ENCODE data around the gene ATP5F1A. TPM values are rescaled to one million over a fixed set of nuclear protein-coding genes. Genes with fewer than 3 reads are reported as not detected.

ATP5F1A gene
- total and polyA plus RNA-seq, 2 donors (not counting 3 experiments of a cell fraction or from before 2014, with no cell fraction given) = 405 to 585 TPM

DNA sequence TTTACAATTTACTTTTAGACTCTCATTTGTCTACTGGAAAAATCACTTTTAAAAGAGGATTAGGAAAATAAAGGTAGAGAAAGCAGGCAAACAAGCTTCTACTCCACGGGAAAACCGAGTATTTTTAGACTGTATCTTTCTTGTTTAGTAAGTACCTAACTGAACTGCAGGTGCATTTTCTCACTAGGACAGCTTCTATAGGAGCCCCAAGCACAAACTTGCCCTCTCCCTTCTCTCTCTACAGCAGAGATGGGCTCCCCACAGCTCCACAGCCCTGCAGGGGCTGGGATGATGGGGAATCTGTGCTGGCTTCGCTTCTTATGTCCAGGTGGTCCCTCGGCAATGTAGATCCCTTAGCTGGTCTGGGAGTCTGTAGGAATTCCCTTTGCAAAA is 42.3 kb downstream of the ATP5F1A start:
- no peak for TF ChIP-seq EZH2 (IDR thresholded peaks at IDR 0.05; ENCODE audit: borderline replicate concordance, low read depth, low read length, severe bottlenecking)
- TF ChIP-seq JUN (IDR thresholded peaks at IDR 0.05; ENCODE audit: borderline replicate concordance, insufficient read depth, insufficient read length, low read depth) = no peak
- no peak for TF ChIP-seq POLR2A (IDR thresholded peaks at IDR 0.05; ENCODE audit: low read depth, low read length)
- TF ChIP-seq MYC (IDR thresholded peaks at IDR 0.05; ENCODE audit: low read depth, low read length) = no peak
- TF ChIP-seq FOS (IDR thresholded peaks at IDR 0.05; ENCODE audit: borderline replicate concordance, insufficient read depth, low read length) = no peak
- TF ChIP-seq CTCF (IDR thresholded peaks at IDR 0.05; ENCODE audit: extremely low read depth in 1 of 2, insufficient read depth in 1 of 2, low read depth in 1 of 2, low read length in 2 of 2) = no peak
- TF ChIP-seq GATA2 (IDR thresholded peaks at IDR 0.05; ENCODE audit: insufficient read depth, insufficient read length, low read depth, low read length) = no peak
- TF ChIP-seq, protein P1, sequence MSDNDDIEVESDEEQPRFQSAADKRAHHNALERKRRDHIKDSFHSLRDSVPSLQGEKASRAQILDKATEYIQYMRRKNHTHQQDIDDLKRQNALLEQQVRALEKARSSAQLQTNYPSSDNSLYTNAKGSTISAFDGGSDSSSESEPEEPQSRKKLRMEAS (IDR thresholded peaks at IDR 0.05; ENCODE audit: insufficient read depth, insufficient read length) = no peak
- TF ChIP-seq POLR2AphosphoS5 (IDR thresholded peaks at IDR 0.05; ENCODE audit: insufficient read depth, low read depth, low read length) = no peak
- intact Hi-C loops (cut with micrococcal nuclease) = no loop called here
- CTCF ChIA-PET = interaction anchor here (1.0 to 1.2 kb wide), 2 partner anchors 9 to 18 kb away, joined by 4 to 5 read pairs; no protein-coding TSS in a partner anchor

More for the DNA sequence above, 42.3 kb downstream of the ATP5F1A start:
- FAIRE-seq (no peak), DNase-seq (ENCODE audit: low read depth, low spot score) (no peak)
- Histone ChIP-seq H3K4me2 (ENCODE audit: insufficient read depth, low read length) (no peak overlapping the region), H3K4me3 (replicated peaks in 1 of 3; ENCODE audit: insufficient read depth in 1 of 3, low read depth in 1 of 3, low read length in 3 of 3) (no peak overlapping the region), H2AFZ (ENCODE audit: low read depth, low read length) (no peak overlapping the region), H4K20me1 (replicated peaks; ENCODE audit: control insufficient read depth, extremely low read depth, insufficient read depth, low read length) (no peaks in the 10 kb centered on the region), H3K27me3 (ENCODE audit: control insufficient read depth in 2 of 2, insufficient read depth in 2 of 2, low read length in 2 of 2) (peaks cover 0 to 5% of the 10 kb centered on the region in 2 experiments), H3K9me1 (replicated peaks; ENCODE audit: control insufficient read depth, extremely low read depth, insufficient read depth, low read length) (no peaks in the 10 kb centered on the region), H3K27ac (ENCODE audit: insufficient read depth, low read depth, low read length) (no peak overlapping the region), H3K79me2 (ENCODE audit: control insufficient read depth, insufficient read depth, low read length) (no peaks in the 10 kb centered on the region), H3K36me3 (ENCODE audit: control insufficient read depth in 2 of 2, extremely low read depth in 1 of 2, insufficient read depth in 2 of 2, low read length in 2 of 2) (no peaks in the 10 kb centered on the region), H3K9ac (replicated peaks; ENCODE audit: extremely low read depth, insufficient read depth, low read length) (no peak overlapping the region), H3K9me3 (replicated peaks; ENCODE audit: control insufficient read depth, insufficient read depth, low read length) (no peaks in the 10 kb centered on the region), H3K4me1 (ENCODE audit: control insufficient read depth, extremely low read depth, insufficient read depth, low read length) (no peaks in the 10 kb centered on the region)
- BruUV-seq (replicated peaks) = no TSS peak
- POLR2A ChIA-PET = no interaction called here
- dilution Hi-C loops (cut with MboI; ENCODE audit: extremely low pct_ligation_motif_present, low sequenced_read_pairs) = no loop called here
